Mucosa of stomach (tissue), 1 donor: ENCODE results near the gene AMN.
"Not testable (repeated sequence)": the region's sequence is repeated elsewhere in the genome, so short reads cannot be mapped to it uniquely, and the experiment has no call there.

Experiments used
- H3K27me3 ChIP-seq: one replicate; pipeline ENCODE4 v1.7.0; 2013; ENCODE audit warnings: mild to moderate bottlenecking, low read length; ENCODE audit not compliant: control insufficient read depth, insufficient read depth
- H3K36me3 ChIP-seq: one replicate; pipeline ENCODE4 v1.7.0; 2013; ENCODE audit warnings: low read length; ENCODE audit not compliant: control insufficient read depth, insufficient read depth
- H3K4me1 ChIP-seq: one replicate; pipeline ENCODE4 v1.7.0; 2013; ENCODE audit warnings: mild to moderate bottlenecking, low read length; ENCODE audit not compliant: control insufficient read depth, insufficient read depth
- H3K4me3 ChIP-seq: one replicate; pipeline ENCODE4 v1.7.0; 2013; ENCODE audit warnings: low read length
- H3K9ac ChIP-seq: one replicate; pipeline ENCODE4 v1.7.0; 2013; ENCODE audit warnings: mild to moderate bottlenecking, low read length, moderate library complexity
- H3K9me3 ChIP-seq: one replicate; pipeline ENCODE4 v1.7.0; 2013; ENCODE audit warnings: mild to moderate bottlenecking, low read length, moderate library complexity; ENCODE audit not compliant: control insufficient read depth
- donor health status: Pancreatic carcinoma.

Gene AMN

GRCh38 chr14:102922490-102923200, at the start of gene AMN:
Gene AMN (plus strand): TSS chr14:102922663. CDS start chr14:102922689, 26 bp downstream.
- Histone ChIP-seq H3K4me1 (peaks cover 34% of the 10 kb centered on the region), H3K9me3 (no peaks in the 10 kb centered on the region), H3K27me3 (peaks cover 32% of the 10 kb centered on the region), H3K36me3 (no peaks in the 10 kb centered on the region), H3K9ac (peak within 1 kb of the TSS; percentile 60), H3K4me3 (no peak within 1 kb of the TSS)

- Histone ChIP-seq H3K9ac (no peak overlapping the region), H3K36me3 (peaks cover 9% of the 10 kb centered on the region), H3K4me3 (no peak overlapping the region), H3K4me1 (peaks cover 9% of the 10 kb centered on the region), H3K9me3 (no peaks in the 10 kb centered on the region), H3K27me3 (no peaks in the 10 kb centered on the region)
These were observed 49.3 kb upstream of the AMN start for GRCh38 chr14:102873131-102873530.

GRCh38 chr14:102873546-102874061, 48.9 kb upstream of the AMN start:
- Histone ChIP-seq H3K4me3 (no peak overlapping the region), H3K36me3 (peaks cover 9% of the 10 kb centered on the region), H3K9ac (no peak overlapping the region), H3K27me3 (no peaks in the 10 kb centered on the region), H3K9me3 (no peaks in the 10 kb centered on the region), H3K4me1 (peaks cover 6% of the 10 kb centered on the region)

- H3K4me3 ChIP-seq = no peak overlapping the region
- H3K9me3 ChIP-seq = no peaks in the 10 kb centered on the region
- no peaks in the 10 kb centered on the region for H3K27me3 ChIP-seq
- no peak overlapping the region for H3K9ac ChIP-seq
- H3K36me3 ChIP-seq = peaks cover 9% of the 10 kb centered on the region
- peaks cover 14% of the 10 kb centered on the region for H3K4me1 ChIP-seq
These were observed 46.8 kb upstream of the AMN start for GRCh38 chr14:102875652-102876051.

GRCh38 chr14:102877511-102877910, 45.0 kb upstream of the AMN start:
- H3K4me3 ChIP-seq, H3K9me3 ChIP-seq, H3K27me3 ChIP-seq, H3K9ac ChIP-seq, H3K36me3 ChIP-seq: not testable (repeated sequence)
- peaks cover 14% of the 10 kb centered on the region for H3K4me1 ChIP-seq

GRCh38 chr14:102878174-102878969, 44.1 kb upstream of the AMN start:
- H3K36me3 ChIP-seq = peaks cover 6% of the 10 kb centered on the region
- peaks cover 14% of the 10 kb centered on the region for H3K4me1 ChIP-seq

GRCh38 chr14:102878970-102879460, 43.4 kb upstream of the AMN start:
- peaks cover 6% of the 10 kb centered on the region for H3K36me3 ChIP-seq
- H3K4me1 ChIP-seq = peaks cover 9% of the 10 kb centered on the region
- H3K4me3 ChIP-seq = no peak overlapping the region
- H3K27me3 ChIP-seq = no peaks in the 10 kb centered on the region
- H3K9me3 ChIP-seq = no peaks in the 10 kb centered on the region
- H3K9ac ChIP-seq = no peak overlapping the region

More at GRCh38 chr14:102878174-102878969, 44.1 kb upstream of the AMN start:
- no peaks in the 10 kb centered on the region for H3K27me3 ChIP-seq
- no peaks in the 10 kb centered on the region for H3K9me3 ChIP-seq
- H3K4me3 ChIP-seq = no peak overlapping the region
- H3K9ac ChIP-seq = no peak overlapping the region

- Histone ChIP-seq H3K27me3 (no peaks in the 10 kb centered on the region), H3K36me3 (no peaks in the 10 kb centered on the region)
These were observed 40.1 kb upstream of the AMN start for GRCh38 chr14:102882226-102882906.

GRCh38 chr14:102883089-102883541, 39.3 kb upstream of the AMN start:
- H3K4me1 ChIP-seq = peaks cover 9% of the 10 kb centered on the region
- H3K27me3 ChIP-seq = no peaks in the 10 kb centered on the region
- no peaks in the 10 kb centered on the region for H3K36me3 ChIP-seq
- no peaks in the 10 kb centered on the region for H3K9me3 ChIP-seq
- no peak overlapping the region for H3K9ac ChIP-seq
- H3K4me3 ChIP-seq = no peak overlapping the region

More at GRCh38 chr14:102882226-102882906, 40.1 kb upstream of the AMN start:
- Histone ChIP-seq H3K9ac (no peak overlapping the region), H3K4me1 (peaks cover 9% of the 10 kb centered on the region), H3K9me3 (no peaks in the 10 kb centered on the region), H3K4me3 (no peak overlapping the region)

- Histone ChIP-seq H3K4me1 (peaks cover 8% of the 10 kb centered on the region), H3K27me3 (no peaks in the 10 kb centered on the region), H3K36me3 (no peaks in the 10 kb centered on the region), H3K4me3 (no peak overlapping the region), H3K9me3 (no peaks in the 10 kb centered on the region), H3K9ac (no peak overlapping the region)
These were observed 38.9 kb upstream of the AMN start for GRCh38 chr14:102883554-102883953.

GRCh38 chr14:102885737-102886447, 36.6 kb upstream of the AMN start:
- Histone ChIP-seq H3K36me3 (no peaks in the 10 kb centered on the region), H3K9me3 (no peaks in the 10 kb centered on the region), H3K9ac (no peak overlapping the region), H3K4me1 (no peaks in the 10 kb centered on the region), H3K27me3 (no peaks in the 10 kb centered on the region), H3K4me3 (no peak overlapping the region)
